B cell (primary cell): ENCODE results near the gene ANAPC15. TPM values are rescaled to one million over a fixed set of nuclear protein-coding genes. Genes with fewer than 3 reads are reported as not detected.
"Not testable (repeated sequence)": the region's sequence is repeated elsewhere in the genome, so short reads cannot be mapped to it uniquely, and the experiment has no call there.

Experiments
- ATAC-seq: fragments of 200-7000 bp; cut with Tn5 transposase; one replicate; pipeline ENCODE4 v1.10.0; 2021; ENCODE audit warnings: low read depth, mild to moderate bottlenecking, moderate number of reproducible peaks, moderate library complexity
- CTCF ChIA-PET: fragments of 350-600 bp; sonication (Branson Sonifier 250); formaldehyde crosslinking; loops from one replicate; lab custom pipeline; 2021; ENCODE audit warnings: antibody characterized with exemption, inconsistent platforms; lab: Charles Lee
- POLR2A ChIA-PET: fragments of 350-600 bp; sonication (Branson Sonifier 250); formaldehyde crosslinking; loops from one replicate; lab custom pipeline; 2021; ENCODE audit warnings: antibody characterized with exemption; lab: Charles Lee
- DNase-seq: peaks from one replicate; pipeline ENCODE4 v3.0.0; 2013
- H2AFZ ChIP-seq: 2 replicates; pipeline ENCODE4 v1.6.1; 2012; ENCODE audit warnings: mild to moderate bottlenecking, low read depth, low read length; ENCODE audit not compliant: insufficient read depth, poor library complexity, severe bottlenecking
- H3K27ac ChIP-seq, 2 donors: 1 replicate in 1 of 2; 2 replicates in 1 of 2; pipeline ENCODE4 v1.5.1; 2012 to 2013; ENCODE audit warnings: low read length in 2 of 2, mild to moderate bottlenecking in 2 of 2, moderate library complexity in 1 of 2
- H3K27me3 ChIP-seq, 4 experiments: fragments of 200-600 bp in 1 of 4; sonication (generic) in 1 of 4; replicated peaks in 1 of 4; 1 replicate in 2 of 4; 2 replicates in 2 of 4; pipeline versions ENCODE4 v1.6.1 to v1.7.0; 2013 to 2016; ENCODE audit warnings: low read length in 3 of 4, mild to moderate bottlenecking in 2 of 4, mixed read lengths in 1 of 4, moderate library complexity in 1 of 4; ENCODE audit not compliant: insufficient read depth in 4 of 4, control insufficient read depth in 3 of 4; ENCODE audit errors: control extremely low read depth in 1 of 4
- H3K36me3 ChIP-seq, 2 experiments: replicated peaks in 1 of 2; 1 replicate in 1 of 2; 2 replicates in 1 of 2; pipeline versions ENCODE4 v1.6.1 to v1.7.1; 2013; ENCODE audit warnings: low read length in 1 of 2; ENCODE audit not compliant: insufficient read depth in 2 of 2, control insufficient read depth in 1 of 2; ENCODE audit errors: control extremely low read depth in 1 of 2, extremely low read depth in 1 of 2
- H3K4me1 ChIP-seq, 2 donors: fragments of 200-600 bp in 1 of 2; sonication (generic) in 1 of 2; 1 replicate in 1 of 2; 2 replicates in 1 of 2; pipeline versions ENCODE4 v1.5.1 to v1.6.1; 2013 to 2017; ENCODE audit warnings: low read length in 2 of 2; ENCODE audit not compliant: control insufficient read depth in 2 of 2, insufficient read depth in 2 of 2
- H3K4me2 ChIP-seq: replicated peaks from 2 replicates; pipeline ENCODE3; 2012; ENCODE audit warnings: mild to moderate bottlenecking, low read depth, low read length; ENCODE audit not compliant: poor library complexity, severe bottlenecking
- H3K4me3 ChIP-seq, 5 experiments: fragments of 200-600 bp in 1 of 5; sonication (generic) in 1 of 5; 1 replicate in 3 of 5; 2 replicates in 2 of 5; pipeline versions ENCODE4 v1.5.1 to v1.7.0; 2011 to 2016; ENCODE audit warnings: low read length in 4 of 5, mild to moderate bottlenecking in 4 of 5, low read depth in 2 of 5, control low read depth in 1 of 5, moderate library complexity in 1 of 5; ENCODE audit not compliant: insufficient read depth in 1 of 5; ENCODE audit errors: control extremely low read depth in 1 of 5, extremely low read depth in 1 of 5
- H3K79me2 ChIP-seq: fragments of 200-600 bp; sonication (generic); one replicate; pipeline ENCODE4 v1.6.0; 2016; ENCODE audit warnings: low read length; ENCODE audit not compliant: control insufficient read depth, insufficient read depth
- H3K9ac ChIP-seq: fragments of 200-600 bp; sonication (generic); 2 replicates; pipeline ENCODE4 v1.6.1; 2017; ENCODE audit warnings: mild to moderate bottlenecking, low read length, moderate library complexity
- H3K9me3 ChIP-seq, 3 donors: one replicate each; pipeline versions ENCODE4 v1.6.1 to v1.7.1; 2013; ENCODE audit warnings: low read length in 2 of 3; ENCODE audit not compliant: control insufficient read depth in 2 of 3, insufficient read depth in 1 of 3; ENCODE audit errors: control extremely low read depth in 1 of 3
- H4K20me1 ChIP-seq: 2 replicates; pipeline ENCODE4 v1.6.0; 2012; ENCODE audit warnings: mild to moderate bottlenecking, low read length; ENCODE audit not compliant: insufficient read depth, control insufficient read depth, poor library complexity, severe bottlenecking
- H3K27ac Mint-ChIP-seq: one replicate; pipeline ENCODE4 v1.8.0; 2021; ENCODE audit warnings: mixed read lengths
- H3K27me3 Mint-ChIP-seq: one replicate; pipeline ENCODE4 v1.8.0; 2021; ENCODE audit warnings: mixed read lengths
- H3K4me1 Mint-ChIP-seq: one replicate; pipeline ENCODE4 v1.8.0; 2021; ENCODE audit warnings: mixed read lengths
- H3K4me3 Mint-ChIP-seq: one replicate; pipeline ENCODE4 v1.8.0; 2021; ENCODE audit warnings: mixed read lengths
- H3K9me3 Mint-ChIP-seq: one replicate; pipeline ENCODE4 v1.8.0; 2022; ENCODE audit warnings: mixed read lengths; ENCODE audit not compliant: insufficient read depth
- CTCF ChIP-seq: fragments of 200-600 bp; IDR thresholded peaks from one replicate; pipeline ENCODE4 v1.8.0; 2022; ENCODE audit warnings: antibody characterized with exemption, mild to moderate bottlenecking
- EZH2 ChIP-seq: IDR thresholded peaks from 2 replicates; pipeline ENCODE4 v1.6.1; 2012; ENCODE audit warnings: borderline replicate concordance, low read depth, mild to moderate bottlenecking, moderate library complexity, low read length; ENCODE audit not compliant: insufficient read depth, poor library complexity, severe bottlenecking
- WGBS: methylation state at CpG from one replicate; pipeline ENCODE4 v1.1.5; 2013; ENCODE audit warnings: missing lambda C conversion rate; ENCODE audit not compliant: insufficient coverage; 5-methylcytosine and 5-hydroxymethylcytosine counted together
- intact Hi-C: fragments of 100-400 bp; cut with micrococcal nuclease; formaldehyde crosslinking; loops from one replicate; pipeline ENCODE4 v1.10.0; 2022
- polyA plus RNA-seq: library from polyadenylated mRNA; depleted of rRNA; stranded (reverse); fragments of >200 nt; gene quantifications from 2 replicates; pipeline ENCODE4 v1.2.3, GENCODE V29; 2012
- total RNA-seq, 2 donors: library from RNA; stranded (reverse); fragments of 120-200 nt in 1 of 2; gene quantifications; 1 replicate in 1 of 2; 2 replicates in 1 of 2; pipeline versions ENCODE4 v1.2.3 to v1.2.4, GENCODE V29; 2013 to 2022

ANAPC15 gene
- total and polyA plus RNA-seq, 2 donors (not counting 1 experiment from before 2014, with no cell fraction given): 27.1 to 27.7 TPM

DNA sequence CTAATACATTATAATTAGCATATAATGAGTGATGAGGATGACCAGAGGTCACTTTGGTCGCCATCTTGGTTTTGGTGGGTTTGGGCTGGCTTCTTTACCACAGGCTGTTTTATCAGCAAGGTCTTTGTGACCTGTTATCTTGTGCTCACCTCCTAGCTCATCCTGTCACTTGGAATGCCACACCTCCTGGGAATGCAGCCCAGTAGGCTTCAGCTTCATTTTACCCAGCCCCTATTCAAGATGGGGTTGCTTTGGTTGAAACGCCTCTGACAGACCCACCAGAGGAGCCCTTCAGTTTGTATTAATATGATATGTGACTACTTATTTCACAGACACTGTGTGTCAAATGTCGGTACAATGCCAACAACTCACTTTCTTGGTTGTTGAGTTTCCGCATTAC is 43.3 kb upstream of the ANAPC15 start:
- Histone ChIP-seq H3K36me3 (no peaks in the 10 kb centered on the region), H3K4me1 (no peaks in the 10 kb centered on the region), H4K20me1 (no peaks in the 10 kb centered on the region), H3K9me3 (no peaks in the 10 kb centered on the region), H2AFZ (no peak overlapping the region), H3K27me3 (peaks cover 0 to 3% (median 1%) of the 10 kb centered on the region in 4 experiments), H3K9ac (no peak overlapping the region), H3K4me3 (no peak overlapping the region), H3K4me2 (no peak overlapping the region), H3K27ac (no peak overlapping the region), H3K79me2 (no peaks in the 10 kb centered on the region)
- no CpG with 5 or more reads among the region's 4 CpGs for WGBS
- Mint-ChIP-seq H3K4me1 (no peaks in the 10 kb centered on the region), H3K9me3 (no peaks in the 10 kb centered on the region), H3K4me3 (no peak overlapping the region), H3K27me3 (peaks cover 13% of the 10 kb centered on the region), H3K27ac (no peak overlapping the region)
- ChIA-PET POLR2A (no interaction called here), CTCF (interaction anchor here (0.8 to 4.3 kb wide), 4 partner anchors 9 to 28 kb away, joined by 3 to 24 read pairs (median 4); no protein-coding TSS in a partner anchor)
- DNase-seq (no peak), ATAC-seq (no peak)
- TF ChIP-seq EZH2 (no peak), CTCF (no peak)
- intact Hi-C loops: no loop called here

DNA sequence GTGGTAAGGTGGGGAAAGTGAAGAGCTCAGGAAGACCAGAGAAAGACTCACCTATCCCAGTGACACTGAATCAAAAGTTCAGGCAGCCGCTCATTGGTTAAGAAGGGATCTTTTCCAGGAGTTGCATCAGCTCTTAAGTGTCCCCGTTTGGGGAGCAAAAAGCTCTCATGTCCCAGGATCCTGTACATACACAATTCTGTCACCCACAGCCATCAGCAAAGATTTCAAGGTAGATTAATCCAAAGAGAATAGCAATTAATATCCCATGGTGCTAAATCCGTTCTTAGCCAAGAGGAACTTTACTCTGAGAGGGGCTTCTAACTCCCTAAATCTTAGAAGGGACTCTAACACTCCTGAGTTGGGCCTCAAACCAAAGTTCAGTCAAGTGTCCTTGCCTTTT is 42.3 kb upstream of the ANAPC15 start:
- no peak for DNase-seq
- Histone ChIP-seq H3K27me3 (peaks cover 0 to 3% (median 1%) of the 10 kb centered on the region in 4 experiments), H3K4me1 (no peaks in the 10 kb centered on the region), H3K9me3 (no peaks in the 10 kb centered on the region), H2AFZ (no peak overlapping the region), H3K36me3 (no peaks in the 10 kb centered on the region), H3K27ac (no peak overlapping the region), H3K4me2 (no peak overlapping the region), H4K20me1 (no peaks in the 10 kb centered on the region), H3K9ac (no peak overlapping the region), H3K4me3 (no peak overlapping the region), H3K79me2 (no peaks in the 10 kb centered on the region)
- CTCF ChIA-PET: interaction anchor here (1.0 to 4.3 kb wide), 3 partner anchors 8 to 68 kb away, joined by 3 to 24 read pairs (median 3); no protein-coding TSS in a partner anchor
- no peak for ATAC-seq
- Mint-ChIP-seq H3K9me3 (no peaks in the 10 kb centered on the region), H3K27ac (no peak overlapping the region), H3K27me3 (peaks cover 5% of the 10 kb centered on the region), H3K4me1 (no peaks in the 10 kb centered on the region), H3K4me3 (no peak overlapping the region)
- WGBS: 83% methylated on average over 1 of the region's 3 CpGs
- no peak for TF ChIP-seq EZH2
- no peak for TF ChIP-seq CTCF
- POLR2A ChIA-PET: no interaction called here
- intact Hi-C loops: no loop called here

- ATAC-seq, DNase-seq, intact Hi-C loops, H3K9me3 Mint-ChIP-seq, H3K4me1 ChIP-seq, H3K4me2 ChIP-seq, H4K20me1 ChIP-seq, H3K9me3 ChIP-seq, H3K9ac ChIP-seq, H3K4me3 ChIP-seq, POLR2A ChIA-PET, H3K36me3 ChIP-seq, H3K27ac Mint-ChIP-seq, H3K4me3 Mint-ChIP-seq, H3K27me3 Mint-ChIP-seq, H3K27me3 ChIP-seq, H3K79me2 ChIP-seq, H2AFZ ChIP-seq, H3K27ac ChIP-seq, H3K4me1 Mint-ChIP-seq: not testable (repeated sequence)
- WGBS: 94% methylated on average over 2 of the region's 6 CpGs
- CTCF ChIA-PET: interaction anchor here (4.3 kb wide), 1 partner anchor 10 kb away, joined by 24 read pairs; no protein-coding TSS in a partner anchor
Measured at GRCh38 chr11:72153874-72154273, 41.4 kb upstream of the ANAPC15 start.
